AG08395 (cell line): Measurements from ENCODE around the gene TXNDC11.

Experiments
- DNase-seq: peaks from one replicate; pipeline ENCODE4 v3.0.0; 2012; ENCODE audit warnings: mixed read lengths, low spot score

Gene TXNDC11

GRCh38 chr16:11658896-11659708 lies 83.6 kb downstream of the TXNDC11 start:
- no peak for DNase-seq

- no peak for DNase-seq
These were observed 85.1 kb downstream of the TXNDC11 start for GRCh38 chr16:11657556-11657955.

GRCh38 chr16:11655655-11656054 lies 87.0 kb downstream of the TXNDC11 start:
- DNase-seq, result no peak

GRCh38 chr16:11651796-11652195 lies 90.9 kb downstream of the TXNDC11 start:
- DNase-seq, result no peak

GRCh38 chr16:11650641-11651591 lies 91.7 kb downstream of the TXNDC11 start:
- DNase-seq, result no peak

- DNase-seq, result no peak
These were observed 93.4 kb downstream of the TXNDC11 start for GRCh38 chr16:11649276-11649675.

GRCh38 chr16:11642765-11643116 lies 99.9 kb downstream of the TXNDC11 start:
- DNase-seq, result no peak

- peak; percentile 76 for DNase-seq
These were observed 101.5 kb downstream of the TXNDC11 start for GRCh38 chr16:11640987-11641817.

GRCh38 chr16:11639925-11640899 lies 102.4 kb downstream of the TXNDC11 start:
- DNase-seq, result peak; percentile 93

- no peak for DNase-seq
These were observed 103.6 kb downstream of the TXNDC11 start for GRCh38 chr16:11639008-11639562.

- no peak for DNase-seq
These were observed 104.5 kb downstream of the TXNDC11 start for GRCh38 chr16:11638140-11638539.

GRCh38 chr16:11637320-11637719 lies 105.3 kb downstream of the TXNDC11 start:
- no peak for DNase-seq

GRCh38 chr16:11636172-11636721 lies 106.4 kb downstream of the TXNDC11 start:
- no peak for DNase-seq

- DNase-seq, result no peak
These were observed 106.9 kb downstream of the TXNDC11 start for GRCh38 chr16:11635679-11636171.

GRCh38 chr16:11635113-11635652 lies 107.5 kb downstream of the TXNDC11 start:
- DNase-seq, result no peak

GRCh38 chr16:11634312-11634711 lies 108.3 kb downstream of the TXNDC11 start:
- no peak for DNase-seq

- DNase-seq, result no peak
These were observed 109.5 kb downstream of the TXNDC11 start for GRCh38 chr16:11633113-11633512.

GRCh38 chr16:11632455-11632939 lies 110.2 kb downstream of the TXNDC11 start:
- peak; percentile 75 for DNase-seq

GRCh38 chr16:11631214-11631613 lies 111.4 kb downstream of the TXNDC11 start:
- no peak for DNase-seq

- DNase-seq, result no peak
These were observed 111.9 kb downstream of the TXNDC11 start for GRCh38 chr16:11630768-11631056.
